KMS-11 (cell line): ENCODE measurements around the gene KIAA0513.

Source experiments
- H2AFZ ChIP-seq: fragments of 200-600 bp; sonication (generic); 2 replicates; pipeline ENCODE4 v1.6.1; 2016; ENCODE audit warnings: antibody characterized with exemption, mixed run types, low read depth
- H3K27ac ChIP-seq: fragments of 200-600 bp; sonication (generic); 2 replicates; pipeline ENCODE4 v1.6.1; 2016; ENCODE audit warnings: mild to moderate bottlenecking, mixed run types
- H3K27me3 ChIP-seq: fragments of 200-600 bp; sonication (generic); 2 replicates; pipeline ENCODE4 v1.6.1; 2017; ENCODE audit warnings: mild to moderate bottlenecking, low read depth, mixed run types, moderate library complexity; ENCODE audit not compliant: insufficient read depth
- H3K36me3 ChIP-seq: fragments of 200-600 bp; sonication (generic); 2 replicates; pipeline ENCODE4 v1.6.1; 2017; ENCODE audit warnings: mild to moderate bottlenecking, mixed run types; ENCODE audit not compliant: insufficient read depth
- H3K4me1 ChIP-seq: fragments of 200-600 bp; sonication (generic); 2 replicates; pipeline ENCODE4 v1.6.1; 2016; ENCODE audit warnings: mild to moderate bottlenecking, low read depth, mixed run types; ENCODE audit not compliant: poor library complexity, severe bottlenecking
- H3K4me2 ChIP-seq: fragments of 200-600 bp; sonication (generic); 2 replicates; pipeline ENCODE4 v1.7.0; 2016; ENCODE audit warnings: mild to moderate bottlenecking, mixed run types
- H3K4me3 ChIP-seq: fragments of 200-600 bp; sonication (generic); IDR thresholded peaks from 2 replicates; pipeline ENCODE4 v1.6.1; 2017; ENCODE audit warnings: low read depth, low read length, mixed read lengths; ENCODE audit not compliant: insufficient read depth
- H3K79me2 ChIP-seq: fragments of 200-600 bp; sonication (generic); 2 replicates; pipeline ENCODE4 v1.6.1; 2016; ENCODE audit warnings: low read depth, mixed run types; ENCODE audit not compliant: insufficient read depth
- H3K9ac ChIP-seq: fragments of 200-600 bp; sonication (generic); 2 replicates; pipeline ENCODE4 v1.6.1; 2016; ENCODE audit warnings: mild to moderate bottlenecking, mixed run types
- H4K20me1 ChIP-seq: fragments of 200-600 bp; sonication (generic); 2 replicates; pipeline ENCODE4 v1.6.1; 2016; ENCODE audit warnings: mild to moderate bottlenecking, mixed run types; ENCODE audit not compliant: insufficient read depth
- TF ChIP-seq, protein P1 (sequence below): fragments of 200-600 bp; sonication (generic); conservative IDR thresholded peaks from 2 replicates; pipeline ENCODE4 v1.6.1; 2017; ENCODE audit warnings: low read depth, mild to moderate bottlenecking, antibody characterized with exemption, low read length, moderate library complexity, mixed read lengths

KIAA0513 gene

DNA sequence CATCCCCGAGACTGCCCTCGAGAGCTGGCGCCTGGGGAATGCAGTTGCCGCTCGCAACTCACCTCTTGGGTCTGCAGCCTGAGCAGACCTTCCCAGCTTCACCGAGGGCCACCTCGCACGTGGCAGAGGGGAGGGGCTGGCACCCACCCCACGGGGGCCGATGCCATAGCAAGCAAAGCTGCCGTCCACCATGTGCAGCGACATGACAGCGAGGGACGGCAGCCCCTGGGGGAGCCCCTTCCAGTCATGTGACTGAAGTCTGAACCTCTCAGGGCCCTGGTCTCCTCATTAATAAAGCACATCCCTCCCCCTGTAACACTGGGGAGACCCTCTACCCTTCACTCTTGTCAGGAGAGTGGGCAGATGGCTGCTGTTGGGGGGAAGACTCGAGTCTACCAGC lies 54.2 kb downstream of the KIAA0513 start:
- H2AFZ ChIP-seq = no peak overlapping the region
- H3K4me1 ChIP-seq = no peaks in the 10 kb centered on the region
- H3K4me2 ChIP-seq = no peak overlapping the region
- H3K27ac ChIP-seq = no peak overlapping the region
- no peaks in the 10 kb centered on the region for H3K36me3 ChIP-seq
- no peak overlapping the region for H3K9ac ChIP-seq
- no peak overlapping the region for H3K4me3 ChIP-seq
- H3K27me3 ChIP-seq = no peaks in the 10 kb centered on the region
- no peaks in the 10 kb centered on the region for H4K20me1 ChIP-seq
- TF ChIP-seq, protein P1, sequence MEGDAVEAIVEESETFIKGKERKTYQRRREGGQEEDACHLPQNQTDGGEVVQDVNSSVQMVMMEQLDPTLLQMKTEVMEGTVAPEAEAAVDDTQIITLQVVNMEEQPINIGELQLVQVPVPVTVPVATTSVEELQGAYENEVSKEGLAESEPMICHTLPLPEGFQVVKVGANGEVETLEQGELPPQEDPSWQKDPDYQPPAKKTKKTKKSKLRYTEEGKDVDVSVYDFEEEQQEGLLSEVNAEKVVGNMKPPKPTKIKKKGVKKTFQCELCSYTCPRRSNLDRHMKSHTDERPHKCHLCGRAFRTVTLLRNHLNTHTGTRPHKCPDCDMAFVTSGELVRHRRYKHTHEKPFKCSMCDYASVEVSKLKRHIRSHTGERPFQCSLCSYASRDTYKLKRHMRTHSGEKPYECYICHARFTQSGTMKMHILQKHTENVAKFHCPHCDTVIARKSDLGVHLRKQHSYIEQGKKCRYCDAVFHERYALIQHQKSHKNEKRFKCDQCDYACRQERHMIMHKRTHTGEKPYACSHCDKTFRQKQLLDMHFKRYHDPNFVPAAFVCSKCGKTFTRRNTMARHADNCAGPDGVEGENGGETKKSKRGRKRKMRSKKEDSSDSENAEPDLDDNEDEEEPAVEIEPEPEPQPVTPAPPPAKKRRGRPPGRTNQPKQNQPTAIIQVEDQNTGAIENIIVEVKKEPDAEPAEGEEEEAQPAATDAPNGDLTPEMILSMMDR = no peak
- H3K79me2 ChIP-seq = no peaks in the 10 kb centered on the region

DNA sequence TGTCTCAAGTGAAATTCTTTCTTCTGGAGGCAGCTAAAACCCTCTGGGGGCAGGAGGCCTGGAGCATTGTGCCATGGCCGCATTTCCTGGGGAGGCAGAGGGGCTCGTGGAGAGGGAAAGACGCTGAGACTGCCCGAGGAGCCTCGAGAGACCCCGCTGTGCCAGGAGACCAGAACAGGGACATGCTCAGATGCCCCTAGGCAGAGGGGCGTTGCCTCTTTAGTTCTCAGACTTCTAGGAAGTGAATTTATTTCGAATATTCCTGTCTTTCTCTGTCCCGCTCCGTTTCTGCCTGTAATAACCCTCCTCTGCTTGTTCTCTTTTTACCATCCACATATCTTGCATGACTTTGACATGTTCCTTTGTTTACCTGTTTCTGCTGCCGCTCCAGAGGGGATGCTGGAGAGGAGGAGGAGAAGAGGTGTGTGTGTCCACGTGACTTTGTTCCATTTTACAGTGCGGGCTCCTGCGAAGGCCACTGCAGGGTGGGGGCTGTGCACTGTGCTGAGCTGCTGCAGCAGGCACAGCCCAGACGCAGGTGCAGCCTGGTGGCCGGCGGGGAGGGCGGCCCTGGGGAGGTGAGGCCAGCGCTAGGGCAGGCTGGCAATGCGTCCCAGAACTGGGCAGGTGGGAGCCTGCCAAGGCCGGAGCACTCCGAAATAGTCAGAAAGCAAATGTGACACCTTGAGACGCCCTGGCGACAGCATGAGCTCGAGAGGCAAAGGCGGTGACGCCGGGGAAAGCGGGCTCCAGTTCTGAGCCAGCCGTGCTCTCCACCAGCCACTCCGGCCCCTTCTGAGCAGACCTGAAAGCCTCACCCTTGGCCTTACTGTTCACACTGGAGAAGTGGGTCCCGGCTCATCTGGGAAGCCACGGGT lies 54.8 kb downstream of the KIAA0513 start:
- Histone ChIP-seq H3K36me3 (no peaks in the 10 kb centered on the region), H3K27me3 (no peaks in the 10 kb centered on the region), H3K4me2 (no peak overlapping the region), H3K27ac (no peak overlapping the region), H4K20me1 (no peaks in the 10 kb centered on the region), H3K79me2 (no peaks in the 10 kb centered on the region), H3K9ac (no peak overlapping the region), H3K4me1 (no peaks in the 10 kb centered on the region), H2AFZ (no peak overlapping the region), H3K4me3 (no peak overlapping the region)
- TF ChIP-seq, protein P1 = no peak

DNA sequence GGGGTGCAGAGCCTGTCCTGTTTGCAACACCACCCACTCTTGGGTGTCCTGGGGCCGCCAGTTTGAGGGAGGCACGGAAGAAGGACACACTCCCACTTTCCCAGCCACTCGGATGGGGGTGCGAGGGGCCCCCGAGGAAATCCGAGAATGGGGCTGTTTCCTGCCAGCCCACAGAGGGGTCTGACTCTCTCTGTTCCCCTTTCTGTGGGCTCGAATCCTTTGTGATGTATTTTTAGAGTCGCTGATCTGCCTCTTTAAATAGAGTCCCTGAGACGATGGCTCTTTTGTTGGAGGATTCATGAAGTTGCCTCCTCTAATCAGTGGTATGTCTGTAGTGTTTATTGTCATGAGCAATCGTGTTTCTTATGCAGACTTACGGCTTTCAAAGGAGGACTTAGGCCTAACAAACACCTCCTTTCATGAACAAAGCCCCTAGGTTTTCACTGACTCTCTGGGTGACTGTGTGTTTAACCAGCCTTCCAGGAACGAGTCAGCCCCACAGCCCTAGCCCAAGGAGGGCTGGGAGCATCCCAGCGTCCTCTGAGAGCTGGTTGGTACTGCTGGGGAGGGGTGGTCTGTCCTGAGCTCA lies 55.5 kb downstream of the KIAA0513 start:
- no peaks in the 10 kb centered on the region for H3K79me2 ChIP-seq
- no peaks in the 10 kb centered on the region for H4K20me1 ChIP-seq
- H3K9ac ChIP-seq = no peak overlapping the region
- H3K4me3 ChIP-seq = no peak overlapping the region
- H3K36me3 ChIP-seq = no peaks in the 10 kb centered on the region
- H3K27me3 ChIP-seq = no peaks in the 10 kb centered on the region
- no peak overlapping the region for H2AFZ ChIP-seq
- no peaks in the 10 kb centered on the region for H3K4me1 ChIP-seq
- no peak overlapping the region for H3K27ac ChIP-seq
- TF ChIP-seq, protein P1 = no peak
- no peak overlapping the region for H3K4me2 ChIP-seq

DNA sequence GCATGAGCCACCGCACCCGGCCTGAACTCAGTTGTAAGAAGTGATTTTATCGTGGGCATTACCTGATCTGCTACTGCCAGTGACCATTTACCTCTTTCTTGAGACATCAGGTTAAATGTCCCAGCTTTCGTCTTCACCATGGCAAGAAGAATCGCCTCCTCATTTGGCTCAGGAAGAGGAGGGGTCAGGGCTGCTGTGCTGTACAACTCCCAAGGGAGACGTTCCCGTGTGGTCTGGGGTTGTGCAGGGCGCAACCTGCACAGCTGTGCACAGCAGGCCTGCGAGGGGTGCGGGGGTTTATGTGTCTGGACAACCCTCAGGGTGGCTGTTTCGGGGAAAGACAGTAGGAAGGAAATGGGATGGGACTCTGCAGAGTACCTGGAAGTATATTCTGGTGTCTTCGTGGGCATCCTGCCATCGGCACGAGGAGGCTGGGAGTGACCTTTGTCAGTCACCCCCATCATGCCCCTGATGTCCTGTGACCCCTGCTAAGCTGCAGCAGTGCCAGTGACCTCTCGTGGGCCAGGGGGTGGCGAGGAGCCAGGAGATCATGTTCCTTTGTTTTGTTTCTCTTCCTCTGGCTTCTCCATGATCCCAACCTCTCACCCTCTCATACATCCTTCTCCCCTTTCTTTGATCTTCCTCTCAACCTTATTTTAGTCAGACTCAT lies 57.4 kb downstream of the KIAA0513 start:
- no peaks in the 10 kb centered on the region for H3K36me3 ChIP-seq
- no peaks in the 10 kb centered on the region for H3K79me2 ChIP-seq
- H3K4me3 ChIP-seq = no peak overlapping the region
- no peaks in the 10 kb centered on the region for H3K27me3 ChIP-seq
- H4K20me1 ChIP-seq = no peaks in the 10 kb centered on the region
- H3K4me2 ChIP-seq = no peak overlapping the region
- H3K27ac ChIP-seq = no peak overlapping the region
- no peak overlapping the region for H3K9ac ChIP-seq
- TF ChIP-seq, protein P1 = no peak
- H2AFZ ChIP-seq = no peak overlapping the region
- H3K4me1 ChIP-seq = no peaks in the 10 kb centered on the region
